GM21576 (cell line): ENCODE data around the gene MMP25.
A peak's percentile ranks its signal among the peaks of the same experiment; 100 is the strongest.

Experiments used
- ATAC-seq: cut with Tn5 transposase; IDR thresholded peaks from one replicate; pipeline ENCODE4 v1.9.1; 2021; ENCODE audit warnings: mild to moderate bottlenecking, moderate library complexity; ENCODE audit not compliant: unreplicated experiment

The MMP25 gene, protein sequence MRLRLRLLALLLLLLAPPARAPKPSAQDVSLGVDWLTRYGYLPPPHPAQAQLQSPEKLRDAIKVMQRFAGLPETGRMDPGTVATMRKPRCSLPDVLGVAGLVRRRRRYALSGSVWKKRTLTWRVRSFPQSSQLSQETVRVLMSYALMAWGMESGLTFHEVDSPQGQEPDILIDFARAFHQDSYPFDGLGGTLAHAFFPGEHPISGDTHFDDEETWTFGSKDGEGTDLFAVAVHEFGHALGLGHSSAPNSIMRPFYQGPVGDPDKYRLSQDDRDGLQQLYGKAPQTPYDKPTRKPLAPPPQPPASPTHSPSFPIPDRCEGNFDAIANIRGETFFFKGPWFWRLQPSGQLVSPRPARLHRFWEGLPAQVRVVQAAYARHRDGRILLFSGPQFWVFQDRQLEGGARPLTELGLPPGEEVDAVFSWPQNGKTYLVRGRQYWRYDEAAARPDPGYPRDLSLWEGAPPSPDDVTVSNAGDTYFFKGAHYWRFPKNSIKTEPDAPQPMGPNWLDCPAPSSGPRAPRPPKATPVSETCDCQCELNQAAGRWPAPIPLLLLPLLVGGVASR

DNA sequence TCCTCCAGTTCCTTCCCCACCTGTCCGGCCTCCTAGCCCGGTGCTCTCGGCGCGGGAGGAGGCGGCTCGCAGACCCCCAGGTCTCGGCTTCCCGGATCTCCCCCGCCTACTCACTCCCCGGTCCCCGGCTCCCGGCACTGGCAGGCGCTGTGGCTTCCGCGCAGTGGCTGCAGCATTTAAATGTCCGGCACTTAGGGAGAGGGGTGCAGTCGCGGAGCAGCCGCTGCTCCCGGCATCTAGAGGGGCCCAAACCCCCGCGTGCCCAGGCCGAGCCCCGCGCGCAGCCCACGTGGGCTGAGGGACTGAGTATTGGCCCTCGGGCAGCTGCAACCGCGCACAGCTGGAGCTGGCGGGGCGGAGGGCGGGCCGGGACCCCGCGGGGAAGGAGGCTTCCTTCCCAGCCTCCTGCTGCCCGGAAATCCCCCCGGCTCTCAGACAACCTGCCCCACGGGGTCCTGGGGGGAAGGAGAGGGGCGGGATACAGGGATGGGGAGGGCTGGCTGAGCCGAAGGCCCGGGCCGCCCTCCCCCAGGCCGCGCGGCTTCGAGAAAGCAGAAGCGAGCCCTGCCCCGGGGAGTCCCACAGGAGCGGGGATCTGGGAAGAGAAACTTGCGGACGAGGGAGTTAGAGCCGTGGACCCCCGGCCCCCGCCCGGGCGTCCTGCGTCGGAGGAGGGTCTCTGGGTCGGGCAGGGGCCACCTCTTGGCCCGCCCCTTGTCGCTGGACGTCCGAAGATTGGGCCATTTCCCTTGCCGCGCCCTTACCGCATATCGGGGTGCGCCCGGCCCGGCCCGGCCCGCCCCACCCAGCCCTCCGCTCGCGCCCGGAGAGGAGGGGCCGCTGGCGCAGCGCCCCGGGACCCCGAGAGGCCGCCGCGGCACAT, at the start of gene MMP25:
TSS of gene MMP25 (plus strand) at position 804 of the 883 bp plus-strand sequence. CDS start 357 bp downstream, outside the sequence.
- no peak for ATAC-seq

DNA sequence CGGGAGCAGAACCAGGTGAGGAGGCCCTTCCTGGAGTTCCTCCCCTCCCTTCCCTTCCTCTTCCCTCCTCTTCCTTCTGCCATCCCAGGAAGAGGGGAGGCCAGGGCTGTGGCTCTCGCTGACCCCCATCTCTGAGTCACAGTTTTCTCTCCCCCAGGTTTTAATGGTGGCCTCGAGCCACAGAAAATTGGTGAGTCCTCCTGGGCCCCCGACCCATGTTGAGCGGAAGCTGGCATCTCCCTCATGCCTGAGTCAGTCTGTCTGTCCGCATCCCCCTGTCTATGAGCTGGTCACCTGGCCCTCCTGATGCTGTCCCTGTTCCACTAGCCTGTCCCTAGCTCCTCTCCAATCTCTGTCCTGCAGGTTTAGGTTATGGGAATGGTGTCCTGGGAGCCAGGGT, 46.4 kb upstream of the MMP25 start:
- ATAC-seq = no peak

DNA sequence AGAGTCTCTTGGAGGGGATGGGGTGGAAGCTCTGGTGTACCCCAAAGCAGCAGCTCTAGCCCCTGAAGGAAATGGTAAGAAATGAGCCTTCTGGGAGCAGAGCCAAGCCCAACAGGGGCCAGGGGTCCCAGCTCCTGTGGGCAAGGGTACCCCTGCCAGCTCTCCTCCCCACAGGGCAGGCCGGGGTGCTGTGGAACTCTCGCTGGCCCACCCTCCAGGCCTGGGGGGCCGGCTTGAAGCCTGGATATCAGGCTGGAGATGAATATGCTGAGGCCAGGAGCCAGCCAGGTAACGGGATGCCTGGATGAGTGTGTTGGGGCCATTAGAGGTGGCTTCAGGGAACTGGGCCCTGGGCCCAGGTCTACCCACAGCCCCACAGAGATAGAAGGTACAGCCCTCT, 45.8 kb upstream of the MMP25 start:
- no peak for ATAC-seq

DNA sequence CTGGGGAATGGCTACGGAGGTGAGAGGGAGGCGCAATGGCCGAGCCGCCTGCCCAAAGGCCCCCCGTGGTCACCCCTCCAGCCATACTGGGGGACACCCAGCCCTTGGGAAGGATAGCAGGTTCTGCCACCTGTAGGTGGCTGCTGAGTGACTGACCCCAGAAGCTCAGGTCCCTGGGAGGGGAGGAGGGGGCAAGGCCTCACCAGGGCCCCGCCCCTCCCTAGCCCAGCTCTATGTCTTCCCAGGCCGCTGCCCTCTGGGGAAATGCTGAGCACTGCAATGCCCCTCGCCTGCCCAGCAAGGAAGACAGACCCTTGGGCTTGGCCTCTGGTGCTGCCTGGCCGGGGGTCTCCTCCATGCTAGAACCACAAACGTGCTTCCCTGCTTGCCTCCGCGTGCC, 45.0 kb upstream of the MMP25 start:
- ATAC-seq = no peak

DNA sequence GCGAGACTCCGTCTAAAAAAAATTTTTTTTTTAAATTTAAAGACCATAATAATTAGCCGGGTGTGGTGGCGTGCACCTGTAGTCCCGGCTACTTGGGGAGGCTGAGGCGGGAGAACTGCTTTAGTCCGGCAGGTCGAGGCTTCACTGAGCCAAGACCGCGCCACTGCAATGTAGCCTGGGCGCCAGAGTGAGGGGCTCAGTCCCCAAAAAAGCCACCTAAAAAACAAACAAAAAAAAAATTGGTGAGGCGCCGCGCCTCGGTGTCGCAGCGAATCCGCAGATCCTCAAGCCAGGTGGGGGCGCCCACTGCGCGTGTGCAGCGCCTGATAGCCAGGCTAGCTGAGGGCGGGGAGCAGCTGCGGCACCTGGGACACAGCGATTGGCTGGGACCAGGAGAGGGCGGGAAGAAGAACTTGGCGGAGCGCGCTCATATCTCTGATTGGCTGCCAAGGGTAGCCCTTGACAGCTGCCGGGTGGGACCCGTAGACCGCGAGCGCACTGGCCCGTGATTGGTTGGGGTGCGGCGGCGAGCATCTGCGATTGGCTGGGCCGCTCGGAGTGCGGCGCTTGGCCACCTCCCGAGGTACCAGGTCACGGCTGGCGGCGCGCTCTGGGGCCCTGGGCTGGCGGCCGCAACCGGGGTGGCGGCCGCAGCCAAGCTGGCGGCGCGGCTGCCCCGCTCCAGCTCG, 42.6 kb upstream of the MMP25 start:
- peak; percentile 94 for ATAC-seq

DNA sequence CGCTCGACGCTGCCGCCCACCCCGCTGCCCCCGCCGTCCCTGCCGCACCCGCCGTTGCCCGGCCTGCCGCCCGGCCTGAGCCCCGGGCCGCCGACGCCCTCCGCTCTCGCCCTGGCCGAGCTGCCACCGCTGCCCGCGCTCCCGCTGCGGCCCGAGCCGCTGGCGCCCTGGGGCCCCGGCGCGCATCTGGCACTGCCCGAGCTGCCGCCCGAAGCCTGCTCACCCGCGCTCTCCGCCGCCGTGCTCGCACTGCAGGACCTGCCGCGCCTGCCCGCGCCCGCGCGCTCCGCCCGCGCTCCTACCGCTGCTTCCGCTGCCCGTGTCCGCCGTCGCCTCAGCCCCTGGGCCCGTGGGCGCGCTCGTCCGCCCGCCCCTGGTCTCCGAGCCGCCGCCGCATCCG, 42.0 kb upstream of the MMP25 start:
- peak; percentile 15 for ATAC-seq

DNA sequence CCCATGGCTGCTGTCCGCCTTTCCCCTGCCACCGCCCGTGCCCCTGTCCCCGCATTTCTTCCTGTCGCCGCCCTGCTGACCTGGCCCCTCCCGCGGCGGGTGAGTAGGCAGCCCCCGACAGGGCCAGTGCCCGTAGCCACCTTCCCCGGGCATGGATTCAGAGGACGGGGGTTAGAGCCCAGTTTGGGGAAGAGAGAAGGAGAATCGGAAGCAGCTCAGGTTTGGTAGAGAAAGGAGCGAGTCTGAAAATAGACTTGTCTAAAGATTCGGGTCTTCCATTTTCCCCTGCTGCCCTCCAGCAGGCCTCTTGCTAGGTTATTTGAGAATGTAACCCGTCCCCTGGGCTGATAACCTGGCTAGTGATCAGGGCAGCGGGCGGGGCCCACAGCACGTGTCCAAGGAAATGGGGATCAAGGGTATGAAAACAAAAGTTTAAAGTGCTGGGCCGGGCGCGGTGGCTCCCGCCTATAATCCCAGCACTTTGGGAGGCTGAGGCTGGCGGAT, 41.5 kb upstream of the MMP25 start:
- no peak for ATAC-seq

DNA sequence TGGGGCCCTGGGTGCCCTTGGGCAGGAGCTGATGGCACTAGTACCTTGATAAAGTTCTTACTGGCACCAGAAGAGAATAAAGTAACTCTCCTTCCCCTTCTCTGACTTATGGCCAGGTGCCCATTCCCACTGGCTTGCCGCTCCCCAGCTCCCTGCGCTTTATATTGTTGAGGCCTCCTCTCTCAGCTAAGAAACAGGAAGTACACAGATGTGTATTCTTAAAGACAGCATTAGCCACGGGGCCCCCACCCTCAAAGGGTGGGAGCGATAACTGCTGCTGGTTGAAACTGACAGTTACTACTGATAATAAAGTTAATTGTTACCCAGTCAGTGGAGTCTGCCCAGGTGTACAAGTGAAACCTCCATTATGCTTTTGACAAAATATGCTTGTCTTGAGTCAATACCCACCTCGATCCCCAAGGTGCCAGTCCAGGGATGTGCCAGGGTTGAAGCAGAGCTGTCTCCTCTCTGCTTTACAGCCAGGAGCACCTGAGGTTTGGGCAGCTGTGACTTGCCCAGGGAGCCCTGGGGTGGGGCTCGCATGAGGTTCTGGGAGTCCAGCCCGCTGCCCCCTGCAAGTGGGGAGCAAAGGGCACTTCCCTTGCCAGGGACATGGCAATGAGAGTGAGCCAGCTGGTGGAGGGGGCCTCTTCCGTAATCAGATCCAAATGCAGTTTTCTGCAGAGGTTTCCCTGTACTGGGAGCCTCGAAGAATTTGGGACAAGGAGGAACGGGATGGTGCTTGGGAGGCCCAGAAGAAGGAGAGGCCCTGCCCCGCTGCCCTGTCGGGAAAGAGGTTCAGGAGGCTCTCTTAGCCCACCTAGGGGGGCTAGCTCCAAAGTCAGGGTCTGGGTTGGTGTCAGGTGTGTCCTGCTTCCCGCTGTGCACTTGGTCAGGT, 39.1 kb upstream of the MMP25 start:
- no peak for ATAC-seq

DNA sequence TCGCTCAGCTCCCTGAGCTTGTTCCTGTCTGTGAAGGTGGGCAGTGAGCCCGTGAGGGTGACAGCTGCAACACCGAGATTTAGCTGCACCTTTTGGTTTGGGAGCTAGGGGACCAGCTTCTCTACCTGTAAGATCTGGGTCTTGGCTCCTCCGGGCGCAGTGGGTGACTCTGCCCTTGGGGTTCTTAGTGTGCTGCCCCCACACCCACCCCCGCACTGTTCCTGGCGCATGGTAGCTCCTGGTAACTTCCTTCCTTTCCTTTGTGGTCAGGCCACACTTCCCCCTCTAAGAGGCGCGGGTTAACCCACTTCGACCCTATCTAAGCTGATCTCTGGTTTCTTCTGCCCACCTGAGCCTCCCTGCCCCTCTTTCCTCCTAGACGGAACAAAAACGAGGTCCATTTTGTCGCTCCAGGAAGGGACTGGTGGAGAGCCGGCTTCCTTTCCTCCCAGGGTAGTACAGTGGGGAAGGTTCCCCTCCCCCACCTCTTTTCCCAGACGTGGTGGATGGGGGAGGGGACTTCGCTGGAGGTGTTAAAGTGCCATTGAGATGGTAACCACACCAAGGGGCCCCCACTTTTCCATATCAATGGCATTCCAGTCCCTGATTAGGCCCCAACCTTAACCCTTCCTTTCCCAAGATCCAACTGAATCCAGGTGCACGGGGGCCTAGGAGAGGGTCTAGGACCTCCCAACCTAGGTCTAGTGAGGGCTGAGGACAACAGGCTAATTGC, 38.2 kb upstream of the MMP25 start:
- ATAC-seq = no peak

DNA sequence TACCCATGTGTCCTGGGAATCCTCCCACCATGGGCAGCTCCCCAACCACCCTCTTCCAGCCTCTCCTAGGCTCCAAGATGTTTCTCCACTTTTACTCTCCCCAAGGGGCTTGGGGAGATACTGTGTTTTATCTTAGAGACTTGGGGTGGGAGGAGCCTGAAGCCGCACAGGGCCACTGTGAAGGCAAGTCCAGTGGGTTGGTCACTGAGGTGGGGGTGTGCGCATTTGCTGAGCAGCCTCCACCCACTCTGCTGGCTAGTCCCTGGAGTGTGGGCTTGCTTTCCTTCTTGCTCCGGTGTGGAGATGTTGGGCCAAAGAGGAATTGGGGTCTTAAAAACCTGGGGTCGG, 37.7 kb upstream of the MMP25 start:
- ATAC-seq = no peak

DNA sequence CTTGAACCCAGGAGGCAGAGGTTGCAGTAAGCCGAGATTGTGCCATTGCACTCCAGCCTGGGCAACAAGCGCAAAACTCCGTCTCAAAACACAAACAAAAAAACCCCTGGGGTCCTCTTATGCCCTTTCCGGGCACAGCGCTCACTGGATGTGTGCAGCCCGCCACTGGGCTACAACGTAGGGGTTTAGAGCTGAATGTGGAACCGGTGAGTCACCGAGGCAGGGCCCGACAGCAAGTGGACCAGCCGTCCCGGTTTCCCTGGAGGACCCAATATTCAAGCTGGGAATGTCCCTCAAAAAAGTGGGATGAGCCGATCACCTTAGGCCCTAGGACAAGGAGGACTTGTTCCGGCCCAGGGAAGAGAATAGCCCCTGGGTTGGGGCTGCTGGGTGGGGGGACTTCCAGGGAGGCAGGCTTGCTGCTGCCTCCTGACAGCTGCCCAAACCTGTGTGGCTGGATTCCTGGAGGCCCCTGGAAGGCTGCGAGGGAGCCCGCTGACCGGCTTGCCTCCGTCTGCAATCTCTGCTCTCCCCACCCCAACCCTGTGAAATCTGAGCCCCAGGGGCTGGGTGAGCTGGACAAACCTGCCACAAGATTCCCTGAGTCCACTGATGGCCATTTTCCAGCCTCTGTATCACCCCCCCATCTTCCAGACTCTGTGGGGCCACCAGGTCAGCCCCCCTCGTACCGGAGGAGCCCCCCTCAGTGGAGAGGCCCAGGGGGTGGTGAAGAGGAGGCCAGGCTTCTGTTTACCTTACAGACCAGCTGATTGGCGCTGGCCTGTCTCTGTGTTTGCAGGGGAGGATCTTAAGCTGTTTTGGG, 36.6 kb upstream of the MMP25 start:
- no peak for ATAC-seq

DNA sequence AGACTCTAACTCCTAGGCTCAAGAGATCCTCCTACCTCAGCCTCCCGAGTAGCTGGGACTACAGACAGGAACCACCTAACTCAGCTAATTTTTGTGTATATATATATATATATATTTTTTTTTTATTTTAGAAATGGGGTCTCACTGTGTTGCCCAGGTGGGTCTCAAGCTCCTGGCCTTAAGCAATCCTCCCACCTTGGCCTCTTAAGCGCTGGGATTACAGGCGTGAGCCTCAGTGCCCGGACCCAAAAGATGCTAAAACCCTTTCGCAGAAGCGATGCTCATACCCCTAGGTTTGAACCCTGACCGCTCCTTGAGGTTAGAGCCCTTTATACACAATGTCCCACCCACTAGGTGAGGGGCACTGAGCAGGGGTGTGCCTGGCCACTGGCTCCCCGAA, 35.9 kb upstream of the MMP25 start:
- ATAC-seq = no peak

DNA sequence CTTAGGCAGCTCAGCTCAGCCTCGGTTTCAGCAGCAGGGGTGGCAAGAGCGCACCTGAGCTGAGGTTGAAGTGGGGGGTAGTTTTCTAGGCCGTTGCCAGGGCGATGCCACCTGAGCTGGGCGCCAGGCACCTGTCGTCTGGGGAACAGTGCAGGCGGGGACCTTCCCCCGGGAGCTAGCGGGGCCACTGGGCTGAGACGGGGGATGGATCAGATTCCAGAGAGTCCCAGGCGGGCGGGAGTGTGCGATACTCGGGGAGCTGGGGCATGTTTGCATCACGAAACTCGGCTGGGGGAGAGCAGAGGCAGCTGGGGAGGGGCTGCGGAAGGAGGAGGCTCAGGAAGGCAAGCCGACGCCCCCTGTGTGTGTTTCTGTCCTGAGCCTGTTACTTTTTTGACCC, 34.1 kb upstream of the MMP25 start:
- ATAC-seq = no peak

DNA sequence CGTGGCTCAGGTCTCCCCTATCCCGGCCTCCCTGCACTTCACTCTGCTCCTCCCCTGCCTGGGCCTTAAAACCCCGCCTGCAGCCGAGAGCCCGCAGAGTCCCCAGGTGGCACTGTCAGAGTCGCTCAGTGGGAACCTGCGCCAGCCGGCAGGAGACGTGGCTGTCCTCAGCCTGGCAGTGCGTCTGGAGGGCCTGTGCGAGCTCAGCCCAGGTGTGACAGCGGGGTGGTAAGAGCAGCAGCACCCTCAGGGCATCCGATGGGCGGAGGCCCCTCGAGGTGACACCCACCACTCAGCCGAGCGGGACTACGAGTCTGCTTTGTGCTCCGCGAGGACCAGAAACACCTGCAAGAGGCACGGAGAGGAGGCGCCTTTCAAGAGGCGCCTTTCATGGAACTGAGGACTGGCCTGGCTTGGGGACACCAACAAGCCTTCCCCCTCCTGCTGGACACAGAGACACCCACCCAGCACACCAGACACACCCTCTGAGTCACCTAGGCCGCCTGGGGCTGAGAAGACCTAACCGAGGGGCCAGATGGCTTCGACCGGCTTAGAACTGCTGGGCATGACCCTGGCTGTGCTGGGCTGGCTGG, 33.4 kb upstream of the MMP25 start, which contains the start of gene CLDN9:
TSS of gene CLDN9 (plus strand) at position 96 of the 593 bp plus-strand sequence. CDS start at position 536, 440 bp downstream.
- no peak for ATAC-seq

DNA sequence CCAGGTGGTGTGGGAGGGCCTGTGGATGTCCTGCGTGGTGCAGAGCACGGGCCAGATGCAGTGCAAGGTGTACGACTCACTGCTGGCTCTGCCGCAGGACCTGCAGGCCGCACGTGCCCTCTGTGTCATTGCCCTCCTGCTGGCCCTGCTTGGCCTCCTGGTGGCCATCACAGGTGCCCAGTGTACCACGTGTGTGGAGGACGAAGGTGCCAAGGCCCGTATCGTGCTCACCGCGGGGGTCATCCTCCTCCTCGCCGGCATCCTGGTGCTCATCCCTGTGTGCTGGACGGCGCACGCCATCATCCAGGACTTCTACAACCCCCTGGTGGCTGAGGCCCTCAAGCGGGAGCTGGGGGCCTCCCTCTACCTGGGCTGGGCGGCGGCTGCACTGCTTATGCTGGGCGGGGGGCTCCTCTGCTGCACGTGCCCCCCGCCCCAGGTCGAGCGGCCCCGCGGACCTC, 32.8 kb upstream of the MMP25 start:
- ATAC-seq = no peak

DNA sequence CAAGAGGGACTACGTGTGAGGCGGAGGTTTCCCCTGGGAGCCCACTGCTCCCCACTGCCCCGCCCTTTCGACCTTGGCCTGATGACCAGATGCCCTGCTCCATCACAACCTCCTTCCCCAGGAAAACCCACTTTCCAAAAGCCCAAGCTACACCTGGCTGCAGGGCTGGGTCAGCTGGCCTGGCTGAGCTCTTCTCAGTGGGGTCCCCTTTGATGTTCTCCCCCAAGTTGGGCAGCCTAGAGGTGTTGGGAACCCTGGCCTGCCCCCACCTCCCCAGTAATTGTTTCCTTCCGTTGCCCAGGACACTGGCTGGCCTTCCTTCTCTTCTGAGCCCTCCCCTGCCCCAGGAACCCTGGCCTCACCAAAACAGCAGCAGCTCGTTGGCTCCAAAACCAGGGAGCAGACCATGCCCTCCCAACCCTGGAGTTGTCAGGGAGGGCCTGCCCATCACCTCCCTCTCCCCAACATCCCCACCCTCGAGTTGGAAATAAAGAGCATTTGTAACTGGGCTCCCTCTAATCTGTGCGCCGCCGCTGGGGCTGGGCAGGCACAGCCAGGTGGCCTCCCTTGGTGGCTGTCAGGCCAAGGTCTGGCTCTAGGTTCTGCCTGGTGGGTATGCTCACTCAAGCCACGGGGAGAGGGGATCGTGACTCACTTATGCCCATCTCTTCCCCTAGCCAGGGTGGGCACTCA, 32.2 kb upstream of the MMP25 start:
- ATAC-seq = no peak

DNA sequence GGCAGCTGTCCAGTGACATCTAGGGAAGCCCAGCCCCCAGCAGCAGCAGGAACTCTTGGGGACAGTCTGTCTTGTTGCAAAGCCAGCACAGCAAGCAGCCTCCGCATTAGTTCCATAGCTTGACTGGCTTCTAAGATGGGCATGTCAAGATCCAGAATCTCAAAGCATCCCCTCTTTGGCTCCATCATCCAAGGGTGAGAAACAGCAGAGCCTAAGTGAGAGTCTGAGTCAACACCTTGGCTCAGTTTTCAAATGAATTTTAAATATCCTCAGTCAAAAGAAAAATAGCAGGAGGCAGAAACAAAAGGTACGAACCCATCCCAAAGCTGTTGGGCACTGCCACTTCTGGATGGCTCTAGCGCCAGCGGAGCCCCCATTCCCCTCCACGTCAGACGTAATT, 31.4 kb upstream of the MMP25 start:
- no peak for ATAC-seq
